ENCODE data around the gene ADAMTS6.

GRCh38 chr5:65262096-65262495 is 219.6 kb downstream of the ADAMTS6 start:
- no peak for TF ChIP-seq CTCF (IDR thresholded peaks at IDR 0.05)
- no peak for TF ChIP-seq POLR2A (IDR thresholded peaks at IDR 0.05)
